Endodermal cell (in vitro differentiated cells): ENCODE measurements around the gene ZNF174. TPM values are rescaled to one million over a fixed set of nuclear protein-coding genes. Genes with fewer than 3 reads are reported as not detected.
A peak's percentile ranks its signal among the peaks of the same experiment; 100 is the strongest.

Experiments used
- DNase-seq: peaks from one replicate; pipeline ENCODE4 v3.0.0-alpha.2; 2017
- H3K27ac ChIP-seq: 2 replicates; pipeline ENCODE4 v1.5.1; 2013; ENCODE audit warnings: mild to moderate bottlenecking, low read depth, low read length, moderate library complexity
- H3K27me3 ChIP-seq: 2 replicates; pipeline ENCODE4 v1.6.1; 2013; ENCODE audit warnings: mild to moderate bottlenecking, low read length, moderate library complexity; ENCODE audit not compliant: insufficient read depth, control insufficient read depth, poor library complexity, severe bottlenecking
- H3K36me3 ChIP-seq: 2 replicates; pipeline ENCODE4 v1.7.0; 2013; ENCODE audit warnings: mild to moderate bottlenecking, low read length, moderate library complexity; ENCODE audit not compliant: control insufficient read depth, insufficient read depth
- H3K4me1 ChIP-seq: one replicate; pipeline ENCODE4 v1.7.0; 2013; ENCODE audit warnings: low read length; ENCODE audit not compliant: control insufficient read depth, insufficient read depth
- H3K4me3 ChIP-seq: 2 replicates; pipeline ENCODE4 v1.5.1; 2013; ENCODE audit warnings: mild to moderate bottlenecking, low read length, moderate library complexity
- H3K9ac ChIP-seq: 2 replicates; pipeline ENCODE4 v1.6.1; 2013; ENCODE audit warnings: mild to moderate bottlenecking, low read length, moderate library complexity; ENCODE audit not compliant: poor library complexity, severe bottlenecking; ENCODE audit errors: extremely low read depth
- H3K9me3 ChIP-seq: 2 replicates; pipeline ENCODE4 v1.6.1; 2013; ENCODE audit warnings: mild to moderate bottlenecking, low read length, moderate library complexity; ENCODE audit not compliant: control insufficient read depth
- H3K27ac Mint-ChIP-seq: 2 replicates; pipeline ENCODE4 v1.8.0; 2020; ENCODE audit warnings: mixed read lengths
- H3K27me3 Mint-ChIP-seq: 2 replicates; pipeline ENCODE4 v1.8.0; 2021; ENCODE audit warnings: mild to moderate bottlenecking, mixed read lengths; ENCODE audit not compliant: insufficient read depth
- H3K36me3 Mint-ChIP-seq: 2 replicates; pipeline ENCODE4 v1.8.0; 2020; ENCODE audit warnings: low read depth, mixed read lengths
- H3K4me1 Mint-ChIP-seq: 2 replicates; pipeline ENCODE4 v1.8.0; 2020; ENCODE audit warnings: mixed read lengths
- H3K4me3 Mint-ChIP-seq: 2 replicates; pipeline ENCODE4 v1.8.0; 2020; ENCODE audit warnings: mild to moderate bottlenecking, moderate library complexity, mixed read lengths
- H3K9me3 Mint-ChIP-seq: 2 replicates; pipeline ENCODE4 v1.8.0; 2020; ENCODE audit warnings: mild to moderate bottlenecking, mixed read lengths
- WGBS, 2 experiments: methylation state at CpG; one replicate each; pipeline versions ENCODE4 v1.1.5 to v1.1.7; 2013; ENCODE audit warnings: missing lambda C conversion rate in 2 of 2, mixed read lengths in 1 of 2; ENCODE audit not compliant: insufficient coverage in 1 of 2, insufficient read length in 1 of 2; 5-methylcytosine and 5-hydroxymethylcytosine counted together
- total RNA-seq, 2 donors: library from RNA; stranded (reverse); fragmentation: NEBNext Ultra II Directional in 1 of 2; extraction: Animal tissue kit (Norgen Biotek cat#: 25700) in 1 of 2; gene quantifications; 2 replicates in 1 of 2; 3 replicates in 1 of 2; pipeline ENCODE4 v1.2.1, GENCODE V29; 2021
- TF ChIP-seq, protein P1 (sequence below): fragments of 200-600 bp; sonication (generic); conservative IDR thresholded peaks from 2 replicates; pipeline ENCODE4 v1.5.0; 2021; ENCODE audit warnings: antibody characterized with exemption, mild to moderate bottlenecking

The ZNF174 gene
- total RNA-seq, 2 donors from 2014 or later, result 11.0 to 13.5 TPM

DNA sequence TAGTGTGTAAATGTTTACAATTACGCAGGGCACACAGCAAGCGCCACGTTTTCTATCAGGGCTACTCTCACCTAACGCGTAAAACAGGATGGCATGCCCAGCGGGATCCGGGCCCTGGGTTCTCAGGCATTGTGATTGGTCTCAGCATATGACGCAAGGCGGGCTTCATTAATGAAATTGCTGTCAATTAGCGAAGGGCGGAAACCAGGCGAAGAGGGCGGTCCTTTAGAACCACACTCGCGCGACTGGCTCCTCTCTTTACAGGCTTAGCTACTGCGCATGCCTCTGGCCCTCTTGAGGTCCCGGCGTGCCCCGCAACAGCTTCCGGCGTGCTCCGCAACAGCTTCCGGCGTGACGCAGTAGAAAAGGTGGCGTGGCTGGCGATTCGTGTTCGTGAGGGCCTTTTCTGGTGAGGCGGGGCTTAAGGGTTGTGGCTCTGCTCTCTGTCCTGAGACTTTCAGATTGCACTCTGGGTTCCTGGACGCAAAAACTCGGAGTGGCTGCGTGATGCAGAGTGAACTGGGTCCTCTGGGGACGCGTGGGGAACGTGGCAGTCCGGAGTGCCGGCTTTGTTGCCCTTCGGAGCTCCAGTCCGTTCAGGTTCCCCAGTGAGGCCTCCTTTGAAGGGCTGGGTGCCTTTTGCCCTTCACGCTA, 36.1 kb upstream of the ZNF174 start:
- 93% methylated on average over 40 to 42 of the region's 42 CpGs for WGBS, 2 experiments
- no peak overlapping the region for H3K27ac ChIP-seq
- no peaks in the 10 kb centered on the region for H3K4me1 ChIP-seq
- Mint-ChIP-seq H3K4me1 (no peaks in the 10 kb centered on the region), H3K4me3 (no peak overlapping the region), H3K27ac (no peak overlapping the region), H3K27me3 (peaks cover 32% of the 10 kb centered on the region), H3K36me3 (no peaks in the 10 kb centered on the region), H3K9me3 (peaks cover 19% of the 10 kb centered on the region)
- peak; percentile 45 for DNase-seq
- TF ChIP-seq, protein P1, sequence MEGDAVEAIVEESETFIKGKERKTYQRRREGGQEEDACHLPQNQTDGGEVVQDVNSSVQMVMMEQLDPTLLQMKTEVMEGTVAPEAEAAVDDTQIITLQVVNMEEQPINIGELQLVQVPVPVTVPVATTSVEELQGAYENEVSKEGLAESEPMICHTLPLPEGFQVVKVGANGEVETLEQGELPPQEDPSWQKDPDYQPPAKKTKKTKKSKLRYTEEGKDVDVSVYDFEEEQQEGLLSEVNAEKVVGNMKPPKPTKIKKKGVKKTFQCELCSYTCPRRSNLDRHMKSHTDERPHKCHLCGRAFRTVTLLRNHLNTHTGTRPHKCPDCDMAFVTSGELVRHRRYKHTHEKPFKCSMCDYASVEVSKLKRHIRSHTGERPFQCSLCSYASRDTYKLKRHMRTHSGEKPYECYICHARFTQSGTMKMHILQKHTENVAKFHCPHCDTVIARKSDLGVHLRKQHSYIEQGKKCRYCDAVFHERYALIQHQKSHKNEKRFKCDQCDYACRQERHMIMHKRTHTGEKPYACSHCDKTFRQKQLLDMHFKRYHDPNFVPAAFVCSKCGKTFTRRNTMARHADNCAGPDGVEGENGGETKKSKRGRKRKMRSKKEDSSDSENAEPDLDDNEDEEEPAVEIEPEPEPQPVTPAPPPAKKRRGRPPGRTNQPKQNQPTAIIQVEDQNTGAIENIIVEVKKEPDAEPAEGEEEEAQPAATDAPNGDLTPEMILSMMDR, result no peak
- H3K9me3 ChIP-seq, result no peaks in the 10 kb centered on the region
- H3K4me3 ChIP-seq, result no peak overlapping the region
- H3K36me3 ChIP-seq, result no peaks in the 10 kb centered on the region
- peaks cover 17% of the 10 kb centered on the region for H3K27me3 ChIP-seq
- no peak overlapping the region for H3K9ac ChIP-seq

DNA sequence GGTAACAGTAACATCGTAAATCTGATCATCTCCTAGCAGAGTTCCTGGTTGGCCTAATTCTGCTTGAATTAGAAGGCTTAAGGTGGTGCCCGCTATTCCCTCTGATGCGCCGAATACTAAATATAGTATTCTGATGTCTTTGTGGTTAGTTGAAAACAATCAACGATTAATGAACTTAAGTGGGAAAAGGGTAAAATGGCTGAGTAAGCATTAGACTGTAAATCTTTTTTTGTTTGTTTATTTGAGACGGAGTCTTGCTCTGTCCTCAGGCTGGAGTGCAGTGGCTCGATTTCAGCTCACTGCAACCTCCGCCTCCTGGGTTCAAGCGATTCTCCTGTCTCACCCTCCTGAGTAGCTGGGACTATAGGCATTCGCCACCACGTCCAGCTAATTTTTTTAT, 31.9 kb upstream of the ZNF174 start:
- Histone ChIP-seq H3K9me3 (no peaks in the 10 kb centered on the region), H3K9ac (no peak overlapping the region), H3K4me3 (no peak overlapping the region), H3K27me3 (no peaks in the 10 kb centered on the region), H3K4me1 (no peaks in the 10 kb centered on the region), H3K27ac (no peak overlapping the region), H3K36me3 (no peaks in the 10 kb centered on the region)
- H3K4me3 Mint-ChIP-seq, result no peak overlapping the region
- no peak overlapping the region for H3K27ac Mint-ChIP-seq
- peaks cover 34% of the 10 kb centered on the region for H3K9me3 Mint-ChIP-seq
- no peaks in the 10 kb centered on the region for H3K36me3 Mint-ChIP-seq
- 88 to 90% methylated on average over 11 of the region's 11 CpGs for WGBS, 2 experiments
- no peaks in the 10 kb centered on the region for H3K4me1 Mint-ChIP-seq
- DNase-seq, result no peak
- TF ChIP-seq, protein P1, result no peak
- H3K27me3 Mint-ChIP-seq, result peaks cover 10% of the 10 kb centered on the region

DNA sequence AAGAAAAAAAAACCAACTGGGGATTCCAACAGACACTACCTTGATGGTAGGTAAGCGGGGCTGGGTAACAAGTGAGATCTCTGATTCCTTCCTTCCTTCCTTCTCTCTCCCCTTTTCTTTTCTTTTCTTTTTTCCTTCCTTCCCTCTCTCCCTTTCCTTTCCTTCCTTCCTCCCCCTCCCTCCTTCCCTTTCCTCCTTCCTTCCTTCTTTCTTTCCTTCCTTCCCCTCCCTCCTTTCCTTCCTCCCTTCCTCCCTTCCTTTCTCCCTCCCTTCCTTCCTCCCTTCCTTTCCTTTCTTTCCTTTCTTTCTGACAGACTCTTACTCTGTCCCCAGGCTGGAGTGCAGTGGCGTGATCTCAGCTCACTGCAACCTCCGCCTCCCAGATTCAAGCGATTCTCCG, 25.3 kb upstream of the ZNF174 start:
- Histone ChIP-seq H3K4me1 (no peaks in the 10 kb centered on the region), H3K9ac (no peak overlapping the region), H3K9me3 (peaks cover 7% of the 10 kb centered on the region), H3K27me3 (peaks cover 6% of the 10 kb centered on the region), H3K27ac (no peak overlapping the region), H3K36me3 (no peaks in the 10 kb centered on the region), H3K4me3 (no peak overlapping the region)
- WGBS, 2 experiments, result 89 to 90% methylated on average over 5 of the region's 5 CpGs
- peaks cover 5% of the 10 kb centered on the region for H3K36me3 Mint-ChIP-seq
- no peaks in the 10 kb centered on the region for H3K4me1 Mint-ChIP-seq
- H3K27ac Mint-ChIP-seq, result no peak overlapping the region
- DNase-seq, result no peak
- TF ChIP-seq, protein P1, result no peak
- peaks cover 72% of the 10 kb centered on the region for H3K9me3 Mint-ChIP-seq
- peaks cover 20% of the 10 kb centered on the region for H3K27me3 Mint-ChIP-seq
- H3K4me3 Mint-ChIP-seq, result no peak overlapping the region
